WTC11 (cell line): ENCODE results near the gene DRC3. TPM values are rescaled to one million over a fixed set of nuclear protein-coding genes. Genes with fewer than 3 reads are reported as not detected.

Source experiments
- ATAC-seq: fragments of 200-7000 bp; cut with Tn5 transposase; 2 replicates; pipeline ENCODE4 v1.10.0; 2021; ENCODE audit warnings: mild to moderate bottlenecking, moderate library complexity
- CTCF ChIA-PET: fragments of 300-600 bp; sonication (Branson Sonifier 250); formaldehyde crosslinking; loops from one replicate; lab custom pipeline; 2021; ENCODE audit warnings: antibody characterized with exemption; lab: Charles Lee
- POLR2A ChIA-PET: fragments of 350-600 bp; sonication (Branson Sonifier 250); formaldehyde crosslinking; loops from one replicate; lab custom pipeline; 2021; ENCODE audit warnings: antibody characterized with exemption; lab: Charles Lee
- DNase-seq: peaks from one replicate; pipeline ENCODE4 v3.0.0; 2021; ENCODE audit warnings: low spot score
- H3K27ac Mint-ChIP-seq: 2 replicates; pipeline ENCODE4 v1.8.0; 2021; ENCODE audit warnings: mixed read lengths
- H3K27me3 Mint-ChIP-seq: 2 replicates; pipeline ENCODE4 v1.8.0; 2021; ENCODE audit warnings: low read depth, mild to moderate bottlenecking, moderate library complexity, mixed read lengths
- H3K36me3 Mint-ChIP-seq: 2 replicates; pipeline ENCODE4 v1.8.0; 2021; ENCODE audit warnings: mixed read lengths
- H3K4me1 Mint-ChIP-seq: 2 replicates; pipeline ENCODE4 v1.8.0; 2022; ENCODE audit warnings: mixed read lengths
- H3K4me3 Mint-ChIP-seq: 2 replicates; pipeline ENCODE4 v1.8.0; 2021; ENCODE audit warnings: mild to moderate bottlenecking, moderate library complexity, mixed read lengths
- H3K9me3 Mint-ChIP-seq: 2 replicates; pipeline ENCODE4 v1.8.0; 2021; ENCODE audit warnings: mixed read lengths
- ATF1 ChIP-seq: sonication (generic); formaldehyde crosslinking; IDR thresholded peaks from 2 replicates; pipeline ENCODE4 v1.8.1; 2023; ENCODE audit warnings: mild to moderate bottlenecking, moderate library complexity, missing genetic modification reagents
- CREM ChIP-seq: sonication (generic); formaldehyde crosslinking; IDR thresholded peaks from 2 replicates; pipeline ENCODE4 v1.8.1; 2022; ENCODE audit warnings: mild to moderate bottlenecking, missing genetic modification reagents, moderate library complexity
- ELF4 ChIP-seq: sonication (generic); formaldehyde crosslinking; IDR thresholded peaks from 2 replicates; pipeline ENCODE4 v1.8.1; 2022; ENCODE audit warnings: low read depth, mild to moderate bottlenecking, moderate library complexity, missing genetic modification reagents
- ETV6 ChIP-seq: sonication (generic); formaldehyde crosslinking; IDR thresholded peaks from 2 replicates; pipeline ENCODE4 v1.8.1; 2022; ENCODE audit warnings: mild to moderate bottlenecking, missing genetic modification reagents
- GRHL2 ChIP-seq: fragments of 250-450 bp; sonication (Bioruptor Pico); IDR thresholded peaks from 2 replicates; pipeline ENCODE4 v1.8.0; 2022; ENCODE audit warnings: mild to moderate bottlenecking, moderate library complexity; ENCODE audit not compliant: insufficient replicate concordance, severe bottlenecking
- GTF2I ChIP-seq: fragments of 250-450 bp; sonication (Bioruptor Pico); conservative IDR thresholded peaks from 2 replicates; pipeline ENCODE4 v1.4.0; 2021; ENCODE audit warnings: mild to moderate bottlenecking
- IRF2 ChIP-seq: sonication (generic); formaldehyde crosslinking; IDR thresholded peaks from 2 replicates; pipeline ENCODE4 v1.8.0; 2022; ENCODE audit warnings: low read depth, missing genetic modification reagents, borderline replicate concordance
- NR1H2 ChIP-seq: sonication (generic); formaldehyde crosslinking; IDR thresholded peaks from 2 replicates; pipeline ENCODE4 v1.9.0; 2021; ENCODE audit warnings: mild to moderate bottlenecking, moderate library complexity, missing genetic modification reagents
- SMAD3 ChIP-seq: sonication (generic); formaldehyde crosslinking; IDR thresholded peaks from 2 replicates; pipeline ENCODE4 v1.8.0; 2022; ENCODE audit warnings: missing genetic modification reagents, mild to moderate bottlenecking, borderline replicate concordance
- SOX15 ChIP-seq: fragments of 250-450 bp; sonication (Bioruptor Pico); IDR thresholded peaks from 2 replicates; pipeline ENCODE4 v1.9.0; 2021; ENCODE audit warnings: mild to moderate bottlenecking
- total RNA-seq: library from RNA; stranded (reverse); gene quantifications from 3 replicates; pipeline ENCODE4 v1.2.3, GENCODE V29; 2021
- TF ChIP-seq, protein P1 (sequence below): sonication (generic); formaldehyde crosslinking; IDR thresholded peaks from 2 replicates; pipeline ENCODE4 v1.8.0; 2022; ENCODE audit warnings: mild to moderate bottlenecking, missing genetic modification reagents
- TF ChIP-seq, protein P2 (sequence below): sonication (generic); formaldehyde crosslinking; IDR thresholded peaks from 2 replicates; pipeline ENCODE4 v1.8.0; 2023; ENCODE audit warnings: mild to moderate bottlenecking, missing genetic modification reagents
- TF ChIP-seq, protein P3 (sequence below): sonication (generic); formaldehyde crosslinking; IDR thresholded peaks from 2 replicates; pipeline ENCODE4 v1.8.0; 2022; ENCODE audit warnings: mild to moderate bottlenecking, missing genetic modification reagents
- TF ChIP-seq, protein P4 (sequence below): sonication (generic); formaldehyde crosslinking; IDR thresholded peaks from 2 replicates; pipeline ENCODE4 v1.8.1; 2023; ENCODE audit warnings: mild to moderate bottlenecking, missing genetic modification reagents
- TF ChIP-seq, protein P5 (sequence below): sonication (generic); formaldehyde crosslinking; conservative IDR thresholded peaks from 2 replicates; pipeline ENCODE4 v1.8.1; 2023; ENCODE audit warnings: mild to moderate bottlenecking, low read depth, missing genetic modification reagents, moderate library complexity
- TF ChIP-seq, protein P6 (sequence below): fragments of 250-450 bp; sonication (Bioruptor Pico); IDR thresholded peaks from 2 replicates; pipeline ENCODE4 v1.9.0; 2021; ENCODE audit warnings: mild to moderate bottlenecking, borderline replicate concordance
- TF ChIP-seq, protein P7 (sequence below): sonication (generic); formaldehyde crosslinking; IDR thresholded peaks from 2 replicates; pipeline ENCODE4 v1.8.1; 2022; ENCODE audit warnings: missing genetic modification reagents, borderline replicate concordance
- TF ChIP-seq, protein P8 (sequence below): sonication (generic); formaldehyde crosslinking; IDR thresholded peaks from 2 replicates; pipeline ENCODE4 v1.8.0; 2023; ENCODE audit warnings: missing genetic modification reagents

The DRC3 gene
- total RNA-seq, 1 experiment from 2014 or later, result 0.42 TPM

DNA sequence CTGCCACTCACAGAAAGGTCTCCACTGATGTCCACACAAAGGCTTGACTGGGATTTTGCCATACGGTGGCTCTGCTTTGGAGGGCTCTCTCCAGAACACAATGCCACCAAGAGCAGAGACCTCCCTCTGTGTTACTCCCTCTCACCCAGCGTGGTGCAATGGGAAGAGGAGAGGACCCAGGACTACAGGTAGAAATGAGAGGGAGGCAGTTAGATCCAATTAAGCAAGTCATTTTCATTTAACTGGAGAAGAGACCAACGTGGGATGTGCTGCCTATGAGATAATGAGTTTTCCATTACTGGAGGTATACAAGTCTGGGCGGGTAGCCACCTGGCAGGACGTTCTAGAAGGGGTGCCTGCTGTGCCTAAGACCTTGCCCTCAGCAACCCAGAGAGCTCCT is 34.7 kb upstream of the DRC3 start (continued):
- TF ChIP-seq, protein P1, sequence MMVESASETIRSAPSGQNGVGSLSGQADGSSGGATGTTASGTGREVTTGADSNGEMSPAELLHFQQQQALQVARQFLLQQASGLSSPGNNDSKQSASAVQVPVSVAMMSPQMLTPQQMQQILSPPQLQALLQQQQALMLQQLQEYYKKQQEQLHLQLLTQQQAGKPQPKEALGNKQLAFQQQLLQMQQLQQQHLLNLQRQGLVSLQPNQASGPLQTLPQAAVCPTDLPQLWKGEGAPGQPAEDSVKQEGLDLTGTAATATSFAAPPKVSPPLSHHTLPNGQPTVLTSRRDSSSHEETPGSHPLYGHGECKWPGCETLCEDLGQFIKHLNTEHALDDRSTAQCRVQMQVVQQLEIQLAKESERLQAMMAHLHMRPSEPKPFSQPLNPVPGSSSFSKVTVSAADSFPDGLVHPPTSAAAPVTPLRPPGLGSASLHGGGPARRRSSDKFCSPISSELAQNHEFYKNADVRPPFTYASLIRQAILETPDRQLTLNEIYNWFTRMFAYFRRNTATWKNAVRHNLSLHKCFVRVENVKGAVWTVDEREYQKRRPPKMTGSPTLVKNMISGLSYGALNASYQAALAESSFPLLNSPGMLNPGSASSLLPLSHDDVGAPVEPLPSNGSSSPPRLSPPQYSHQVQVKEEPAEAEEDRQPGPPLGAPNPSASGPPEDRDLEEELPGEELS, result no peak
- TF ChIP-seq CREM (CRISPR knock-in tag), result no peak
- TF ChIP-seq, protein P2, sequence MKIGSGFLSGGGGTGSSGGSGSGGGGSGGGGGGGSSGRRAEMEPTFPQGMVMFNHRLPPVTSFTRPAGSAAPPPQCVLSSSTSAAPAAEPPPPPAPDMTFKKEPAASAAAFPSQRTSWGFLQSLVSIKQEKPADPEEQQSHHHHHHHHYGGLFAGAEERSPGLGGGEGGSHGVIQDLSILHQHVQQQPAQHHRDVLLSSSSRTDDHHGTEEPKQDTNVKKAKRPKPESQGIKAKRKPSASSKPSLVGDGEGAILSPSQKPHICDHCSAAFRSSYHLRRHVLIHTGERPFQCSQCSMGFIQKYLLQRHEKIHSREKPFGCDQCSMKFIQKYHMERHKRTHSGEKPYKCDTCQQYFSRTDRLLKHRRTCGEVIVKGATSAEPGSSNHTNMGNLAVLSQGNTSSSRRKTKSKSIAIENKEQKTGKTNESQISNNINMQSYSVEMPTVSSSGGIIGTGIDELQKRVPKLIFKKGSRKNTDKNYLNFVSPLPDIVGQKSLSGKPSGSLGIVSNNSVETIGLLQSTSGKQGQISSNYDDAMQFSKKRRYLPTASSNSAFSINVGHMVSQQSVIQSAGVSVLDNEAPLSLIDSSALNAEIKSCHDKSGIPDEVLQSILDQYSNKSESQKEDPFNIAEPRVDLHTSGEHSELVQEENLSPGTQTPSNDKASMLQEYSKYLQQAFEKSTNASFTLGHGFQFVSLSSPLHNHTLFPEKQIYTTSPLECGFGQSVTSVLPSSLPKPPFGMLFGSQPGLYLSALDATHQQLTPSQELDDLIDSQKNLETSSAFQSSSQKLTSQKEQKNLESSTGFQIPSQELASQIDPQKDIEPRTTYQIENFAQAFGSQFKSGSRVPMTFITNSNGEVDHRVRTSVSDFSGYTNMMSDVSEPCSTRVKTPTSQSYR (CRISPR knock-in tag), result no peak
- TF ChIP-seq, protein P3, sequence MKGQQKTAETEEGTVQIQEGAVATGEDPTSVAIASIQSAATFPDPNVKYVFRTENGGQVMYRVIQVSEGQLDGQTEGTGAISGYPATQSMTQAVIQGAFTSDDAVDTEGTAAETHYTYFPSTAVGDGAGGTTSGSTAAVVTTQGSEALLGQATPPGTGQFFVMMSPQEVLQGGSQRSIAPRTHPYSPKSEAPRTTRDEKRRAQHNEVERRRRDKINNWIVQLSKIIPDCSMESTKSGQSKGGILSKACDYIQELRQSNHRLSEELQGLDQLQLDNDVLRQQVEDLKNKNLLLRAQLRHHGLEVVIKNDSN, result no peak
- TF ChIP-seq NR1H2, result no peak
- no peak for TF ChIP-seq ETV6 (CRISPR knock-in tag)
- TF ChIP-seq SOX15 (CRISPR knock-in tag), result no peak
- TF ChIP-seq, protein P4, sequence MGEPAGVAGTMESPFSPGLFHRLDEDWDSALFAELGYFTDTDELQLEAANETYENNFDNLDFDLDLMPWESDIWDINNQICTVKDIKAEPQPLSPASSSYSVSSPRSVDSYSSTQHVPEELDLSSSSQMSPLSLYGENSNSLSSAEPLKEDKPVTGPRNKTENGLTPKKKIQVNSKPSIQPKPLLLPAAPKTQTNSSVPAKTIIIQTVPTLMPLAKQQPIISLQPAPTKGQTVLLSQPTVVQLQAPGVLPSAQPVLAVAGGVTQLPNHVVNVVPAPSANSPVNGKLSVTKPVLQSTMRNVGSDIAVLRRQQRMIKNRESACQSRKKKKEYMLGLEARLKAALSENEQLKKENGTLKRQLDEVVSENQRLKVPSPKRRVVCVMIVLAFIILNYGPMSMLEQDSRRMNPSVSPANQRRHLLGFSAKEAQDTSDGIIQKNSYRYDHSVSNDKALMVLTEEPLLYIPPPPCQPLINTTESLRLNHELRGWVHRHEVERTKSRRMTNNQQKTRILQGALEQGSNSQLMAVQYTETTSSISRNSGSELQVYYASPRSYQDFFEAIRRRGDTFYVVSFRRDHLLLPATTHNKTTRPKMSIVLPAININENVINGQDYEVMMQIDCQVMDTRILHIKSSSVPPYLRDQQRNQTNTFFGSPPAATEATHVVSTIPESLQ, result no peak
- TF ChIP-seq GTF2I (CRISPR knock-in tag), result no peak
- TF ChIP-seq SMAD3, result no peak
- TF ChIP-seq, all 79 proteins: peak for 0

DNA sequence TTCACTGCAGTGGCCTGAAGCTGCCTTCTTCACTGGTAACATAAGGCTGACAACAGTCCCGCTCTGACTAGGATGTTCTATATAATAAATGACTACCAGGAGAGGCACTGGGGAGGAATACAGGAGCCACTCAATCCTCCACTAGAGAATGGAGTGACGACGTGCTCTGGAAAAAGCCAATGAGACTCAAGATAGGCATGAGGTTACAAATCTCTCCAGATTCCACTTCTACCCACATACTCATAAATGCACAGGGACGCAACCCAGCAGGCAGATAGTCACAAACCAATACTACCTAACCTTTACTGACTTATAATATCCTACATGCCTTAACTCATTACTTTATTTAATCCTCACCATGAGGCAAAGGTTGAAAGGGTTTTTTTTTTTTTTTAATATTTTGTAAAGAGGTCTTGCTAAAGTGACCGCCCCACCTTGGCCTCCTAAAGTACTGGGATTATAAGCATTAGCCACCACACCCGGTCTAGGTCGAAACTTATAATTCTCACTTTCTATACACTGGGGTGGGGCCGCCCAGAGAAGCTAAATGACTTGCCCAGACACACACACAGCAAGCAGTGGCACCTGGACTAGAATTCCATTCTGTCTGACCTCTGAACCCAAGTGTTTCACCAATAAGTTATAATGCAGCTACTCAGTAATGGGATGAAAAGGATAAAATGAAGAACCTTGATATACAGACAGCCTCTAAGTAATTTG is 34.1 kb upstream of the DRC3 start:
- ChIA-PET POLR2A (no interaction called here), CTCF (interaction anchor here (1.7 to 1.9 kb wide), 2 partner anchors 17 to 20 kb away, joined by 7 read pairs; no protein-coding TSS in a partner anchor)
- no peak for DNase-seq
- Mint-ChIP-seq H3K36me3 (no peaks in the 10 kb centered on the region), H3K4me1 (peaks cover 24% of the 10 kb centered on the region), H3K27me3 (no peaks in the 10 kb centered on the region; the same call in 1 of the 2 replicates), H3K9me3 (no peaks in the 10 kb centered on the region), H3K4me3 (no peak overlapping the region), H3K27ac (no peak overlapping the region)
- ATAC-seq, result no peak
- TF ChIP-seq, protein P5, sequence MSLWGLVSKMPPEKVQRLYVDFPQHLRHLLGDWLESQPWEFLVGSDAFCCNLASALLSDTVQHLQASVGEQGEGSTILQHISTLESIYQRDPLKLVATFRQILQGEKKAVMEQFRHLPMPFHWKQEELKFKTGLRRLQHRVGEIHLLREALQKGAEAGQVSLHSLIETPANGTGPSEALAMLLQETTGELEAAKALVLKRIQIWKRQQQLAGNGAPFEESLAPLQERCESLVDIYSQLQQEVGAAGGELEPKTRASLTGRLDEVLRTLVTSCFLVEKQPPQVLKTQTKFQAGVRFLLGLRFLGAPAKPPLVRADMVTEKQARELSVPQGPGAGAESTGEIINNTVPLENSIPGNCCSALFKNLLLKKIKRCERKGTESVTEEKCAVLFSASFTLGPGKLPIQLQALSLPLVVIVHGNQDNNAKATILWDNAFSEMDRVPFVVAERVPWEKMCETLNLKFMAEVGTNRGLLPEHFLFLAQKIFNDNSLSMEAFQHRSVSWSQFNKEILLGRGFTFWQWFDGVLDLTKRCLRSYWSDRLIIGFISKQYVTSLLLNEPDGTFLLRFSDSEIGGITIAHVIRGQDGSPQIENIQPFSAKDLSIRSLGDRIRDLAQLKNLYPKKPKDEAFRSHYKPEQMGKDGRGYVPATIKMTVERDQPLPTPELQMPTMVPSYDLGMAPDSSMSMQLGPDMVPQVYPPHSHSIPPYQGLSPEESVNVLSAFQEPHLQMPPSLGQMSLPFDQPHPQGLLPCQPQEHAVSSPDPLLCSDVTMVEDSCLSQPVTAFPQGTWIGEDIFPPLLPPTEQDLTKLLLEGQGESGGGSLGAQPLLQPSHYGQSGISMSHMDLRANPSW (CRISPR knock-in tag), result no peak
- TF ChIP-seq ELF4 (CRISPR knock-in tag) (no peak), GRHL2 (CRISPR knock-in tag) (no peak), IRF2 (CRISPR knock-in tag) (no peak), ATF1 (CRISPR knock-in tag) (no peak)
- TF ChIP-seq, protein P6, sequence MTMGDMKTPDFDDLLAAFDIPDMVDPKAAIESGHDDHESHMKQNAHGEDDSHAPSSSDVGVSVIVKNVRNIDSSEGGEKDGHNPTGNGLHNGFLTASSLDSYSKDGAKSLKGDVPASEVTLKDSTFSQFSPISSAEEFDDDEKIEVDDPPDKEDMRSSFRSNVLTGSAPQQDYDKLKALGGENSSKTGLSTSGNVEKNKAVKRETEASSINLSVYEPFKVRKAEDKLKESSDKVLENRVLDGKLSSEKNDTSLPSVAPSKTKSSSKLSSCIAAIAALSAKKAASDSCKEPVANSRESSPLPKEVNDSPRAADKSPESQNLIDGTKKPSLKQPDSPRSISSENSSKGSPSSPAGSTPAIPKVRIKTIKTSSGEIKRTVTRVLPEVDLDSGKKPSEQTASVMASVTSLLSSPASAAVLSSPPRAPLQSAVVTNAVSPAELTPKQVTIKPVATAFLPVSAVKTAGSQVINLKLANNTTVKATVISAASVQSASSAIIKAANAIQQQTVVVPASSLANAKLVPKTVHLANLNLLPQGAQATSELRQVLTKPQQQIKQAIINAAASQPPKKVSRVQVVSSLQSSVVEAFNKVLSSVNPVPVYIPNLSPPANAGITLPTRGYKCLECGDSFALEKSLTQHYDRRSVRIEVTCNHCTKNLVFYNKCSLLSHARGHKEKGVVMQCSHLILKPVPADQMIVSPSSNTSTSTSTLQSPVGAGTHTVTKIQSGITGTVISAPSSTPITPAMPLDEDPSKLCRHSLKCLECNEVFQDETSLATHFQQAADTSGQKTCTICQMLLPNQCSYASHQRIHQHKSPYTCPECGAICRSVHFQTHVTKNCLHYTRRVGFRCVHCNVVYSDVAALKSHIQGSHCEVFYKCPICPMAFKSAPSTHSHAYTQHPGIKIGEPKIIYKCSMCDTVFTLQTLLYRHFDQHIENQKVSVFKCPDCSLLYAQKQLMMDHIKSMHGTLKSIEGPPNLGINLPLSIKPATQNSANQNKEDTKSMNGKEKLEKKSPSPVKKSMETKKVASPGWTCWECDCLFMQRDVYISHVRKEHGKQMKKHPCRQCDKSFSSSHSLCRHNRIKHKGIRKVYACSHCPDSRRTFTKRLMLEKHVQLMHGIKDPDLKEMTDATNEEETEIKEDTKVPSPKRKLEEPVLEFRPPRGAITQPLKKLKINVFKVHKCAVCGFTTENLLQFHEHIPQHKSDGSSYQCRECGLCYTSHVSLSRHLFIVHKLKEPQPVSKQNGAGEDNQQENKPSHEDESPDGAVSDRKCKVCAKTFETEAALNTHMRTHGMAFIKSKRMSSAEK (CRISPR knock-in tag), result no peak
- TF ChIP-seq, protein P7, sequence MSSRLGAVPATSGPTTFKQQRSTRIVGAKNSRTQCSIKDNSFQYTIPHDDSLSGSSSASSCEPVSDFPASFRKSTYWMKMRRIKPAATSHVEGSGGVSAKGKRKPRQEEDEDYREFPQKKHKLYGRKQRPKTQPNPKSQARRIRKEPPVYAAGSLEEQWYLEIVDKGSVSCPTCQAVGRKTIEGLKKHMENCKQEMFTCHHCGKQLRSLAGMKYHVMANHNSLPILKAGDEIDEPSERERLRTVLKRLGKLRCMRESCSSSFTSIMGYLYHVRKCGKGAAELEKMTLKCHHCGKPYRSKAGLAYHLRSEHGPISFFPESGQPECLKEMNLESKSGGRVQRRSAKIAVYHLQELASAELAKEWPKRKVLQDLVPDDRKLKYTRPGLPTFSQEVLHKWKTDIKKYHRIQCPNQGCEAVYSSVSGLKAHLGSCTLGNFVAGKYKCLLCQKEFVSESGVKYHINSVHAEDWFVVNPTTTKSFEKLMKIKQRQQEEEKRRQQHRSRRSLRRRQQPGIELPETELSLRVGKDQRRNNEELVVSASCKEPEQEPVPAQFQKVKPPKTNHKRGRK (CRISPR knock-in tag), result no peak
- TF ChIP-seq, protein P8, sequence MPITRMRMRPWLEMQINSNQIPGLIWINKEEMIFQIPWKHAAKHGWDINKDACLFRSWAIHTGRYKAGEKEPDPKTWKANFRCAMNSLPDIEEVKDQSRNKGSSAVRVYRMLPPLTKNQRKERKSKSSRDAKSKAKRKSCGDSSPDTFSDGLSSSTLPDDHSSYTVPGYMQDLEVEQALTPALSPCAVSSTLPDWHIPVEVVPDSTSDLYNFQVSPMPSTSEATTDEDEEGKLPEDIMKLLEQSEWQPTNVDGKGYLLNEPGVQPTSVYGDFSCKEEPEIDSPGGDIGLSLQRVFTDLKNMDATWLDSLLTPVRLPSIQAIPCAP (CRISPR knock-in tag), result no peak
